ENCODE measurements around the gene OBSCN.

The OBSCN gene

GRCh38 chr1:228334226-228334935 lies 126.5 kb downstream of the OBSCN start:
- no peak for DNase-seq

GRCh38 chr1:228334954-228335353 lies 127.1 kb downstream of the OBSCN start:
- DNase-seq = no peak

- no peak for DNase-seq
Measured at GRCh38 chr1:228335406-228336307, 127.8 kb downstream of the OBSCN start.

GRCh38 chr1:228336308-228337030 lies 128.6 kb downstream of the OBSCN start:
- no peak for DNase-seq

GRCh38 chr1:228337031-228337564 lies 129.3 kb downstream of the OBSCN start:
- DNase-seq = no peak

GRCh38 chr1:228337711-228338520 lies 130.1 kb downstream of the OBSCN start:
- DNase-seq = no peak

GRCh38 chr1:228338521-228339051 lies 130.7 kb downstream of the OBSCN start:
- no peak for DNase-seq

- DNase-seq = no peak
Measured at GRCh38 chr1:228339059-228339704, 131.3 kb downstream of the OBSCN start.

- no peak for DNase-seq
Measured at GRCh38 chr1:228339766-228340685, 132.2 kb downstream of the OBSCN start.

- DNase-seq = peak; percentile 14
Measured at GRCh38 chr1:228340686-228341449, 133.0 kb downstream of the OBSCN start.

- no peak for DNase-seq
Measured at GRCh38 chr1:228341450-228341813, 133.6 kb downstream of the OBSCN start.

- no peak for DNase-seq
Measured at GRCh38 chr1:228341814-228342626, 134.2 kb downstream of the OBSCN start.

GRCh38 chr1:228342627-228343190 lies 134.9 kb downstream of the OBSCN start:
- DNase-seq = no peak

GRCh38 chr1:228343191-228343661 lies 135.4 kb downstream of the OBSCN start:
- DNase-seq = no peak

- DNase-seq = no peak
Measured at GRCh38 chr1:228344631-228345072, 136.8 kb downstream of the OBSCN start.

- DNase-seq = no peak
Measured at GRCh38 chr1:228345201-228345930, 137.5 kb downstream of the OBSCN start.

GRCh38 chr1:228346731-228347130 lies 138.9 kb downstream of the OBSCN start:
- no peak for DNase-seq

Measured in hematopoietic multipotent progenitor cell treated with erythropoietin and hydrocortisone succinate and interleukin-3 and kit ligand, for 8 days (in vitro differentiated cells).